T-helper 22 cell (primary cell): ENCODE measurements around the gene KCNK2.

Experiments used
- DNase-seq: peaks from one replicate; pipeline ENCODE4 v3.0.0-alpha.2; 2020; ENCODE audit warnings: low read depth

The KCNK2 gene

DNA sequence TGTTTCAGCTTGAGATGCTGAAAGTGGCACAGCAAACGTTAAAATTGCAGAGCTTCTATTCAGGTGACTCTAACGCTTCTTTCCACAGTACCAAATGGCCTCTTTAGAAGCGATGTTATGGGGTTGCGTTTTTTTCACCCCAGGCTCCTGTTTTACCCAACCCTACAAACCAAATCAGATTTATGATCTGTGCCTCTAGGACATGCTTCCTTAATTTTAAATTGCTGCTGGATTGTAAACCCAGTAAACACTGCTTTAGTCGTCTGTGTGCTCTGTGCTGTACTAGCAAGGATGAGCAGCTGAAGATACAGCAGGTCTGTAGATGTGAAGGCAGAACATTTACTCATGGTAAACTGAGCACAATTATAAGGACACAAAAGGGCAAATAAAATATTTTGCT, 13.0 kb downstream of the KCNK2 start:
- no peak for DNase-seq

DNA sequence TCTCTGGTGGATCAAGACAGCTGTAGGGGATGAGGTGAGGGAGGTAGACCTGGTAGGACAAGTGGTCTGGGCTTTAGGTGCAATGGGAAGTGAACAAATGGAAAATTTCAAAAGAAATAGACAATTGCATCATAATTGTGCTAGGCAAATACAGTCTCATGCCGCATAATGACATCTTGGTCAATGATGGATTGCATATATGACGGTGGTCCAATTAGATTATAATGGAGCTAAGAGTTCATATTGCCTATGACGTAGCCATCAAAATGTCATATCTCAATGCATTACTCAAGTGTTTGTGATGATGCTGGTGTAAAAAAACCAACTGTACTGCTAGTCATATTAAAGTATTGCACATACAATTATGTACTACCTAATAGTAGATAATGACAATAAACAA, 19.0 kb downstream of the KCNK2 start:
- DNase-seq, result no peak

DNA sequence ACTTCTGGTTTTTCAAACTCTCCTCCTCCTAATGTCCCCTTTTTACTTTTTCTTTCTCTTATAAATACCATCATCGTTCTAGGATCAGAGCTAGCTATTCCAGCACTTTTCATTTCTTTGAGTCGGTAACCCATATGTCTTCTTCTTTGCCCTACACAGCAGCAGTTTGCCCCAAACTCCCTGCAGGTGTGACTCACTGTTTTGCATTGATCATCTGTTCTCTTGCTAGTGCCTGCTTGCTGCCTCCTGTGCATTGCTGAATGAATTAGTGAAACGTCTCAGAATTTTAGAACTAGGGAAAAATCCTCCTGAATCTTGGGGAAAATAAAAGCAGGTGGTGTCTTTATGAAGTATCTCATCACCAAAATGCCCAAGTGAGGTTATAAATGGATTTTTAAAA, 21.7 kb downstream of the KCNK2 start:
- DNase-seq, result no peak

DNA sequence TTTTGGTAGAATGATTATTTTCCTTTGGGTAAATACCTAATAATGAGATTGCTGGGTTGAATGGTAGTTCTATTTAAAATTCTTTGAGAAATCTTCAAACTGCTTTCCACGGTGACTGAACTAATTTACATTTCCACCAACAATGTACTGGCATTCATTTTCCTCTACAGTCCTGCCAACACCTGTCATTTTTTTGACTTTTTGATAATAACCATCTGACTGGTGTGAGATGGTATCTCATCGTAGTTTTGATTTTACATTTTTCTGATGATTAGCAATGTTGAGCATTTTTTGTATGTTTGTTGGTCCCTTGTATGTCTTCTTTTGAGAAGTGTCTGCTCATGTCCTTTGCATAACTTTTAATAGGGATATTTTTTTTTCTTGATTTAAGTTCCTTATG, 23.5 kb downstream of the KCNK2 start:
- DNase-seq, result no peak

DNA sequence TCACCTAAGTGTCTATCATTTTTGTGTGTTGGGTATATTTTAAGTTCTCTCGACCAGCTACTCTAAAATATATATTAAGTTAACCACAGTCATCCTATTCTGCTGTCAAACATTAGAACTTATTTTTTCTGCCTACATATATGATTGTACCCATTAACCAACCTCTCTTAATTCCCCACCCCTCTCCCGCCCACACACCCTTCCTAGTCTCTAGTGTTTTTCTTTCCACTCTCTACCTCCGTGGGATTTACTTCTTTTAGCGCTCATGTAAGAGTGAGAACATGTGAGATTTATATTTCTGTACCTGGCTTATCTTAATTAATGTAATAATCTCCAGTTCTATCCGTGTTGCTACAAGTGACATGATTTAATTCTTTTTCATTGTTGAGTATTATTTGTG, 26.6 kb downstream of the KCNK2 start:
- DNase-seq, result no peak

DNA sequence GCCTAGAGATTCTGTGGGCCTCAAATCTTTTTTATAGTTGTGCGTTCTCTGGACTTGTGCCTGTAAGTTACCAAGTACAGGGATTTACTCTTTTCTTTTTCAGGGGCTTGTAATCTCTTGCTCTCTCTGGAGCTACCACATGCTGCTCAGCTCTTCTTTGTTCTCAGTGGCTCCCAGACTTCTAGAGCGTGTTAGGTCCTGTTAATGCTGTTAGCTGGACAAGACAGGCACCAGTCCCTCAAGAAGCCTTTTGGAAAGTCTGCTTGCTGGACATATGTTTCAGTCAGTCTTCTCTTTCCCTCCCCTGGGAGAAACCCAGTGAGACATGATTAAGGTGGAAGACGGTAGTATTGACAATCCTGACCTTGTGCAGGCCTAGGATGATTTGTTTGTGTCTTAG, 29.4 kb downstream of the KCNK2 start:
- DNase-seq, result no peak

DNA sequence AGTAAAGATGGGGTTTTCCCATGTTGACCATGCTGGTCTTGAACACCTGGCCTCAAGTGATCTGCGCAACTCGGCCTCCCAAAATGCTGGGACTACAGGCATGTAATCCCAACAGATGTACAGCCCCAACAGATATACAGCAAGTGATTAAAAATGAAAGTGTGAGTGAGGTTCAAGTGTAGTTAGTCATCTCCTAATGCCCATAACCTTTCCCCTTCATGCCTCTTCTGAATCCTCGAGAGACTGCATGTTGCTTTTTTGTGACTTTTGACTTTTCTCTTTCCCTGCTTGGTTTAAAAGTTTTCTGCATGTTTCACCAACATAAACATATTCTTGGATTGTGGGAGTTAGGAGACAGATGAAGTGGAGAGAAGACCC, 31.2 kb downstream of the KCNK2 start:
- no peak for DNase-seq

- DNase-seq, result no peak
Observed at GRCh38 chr1:215114154-215114933, 31.8 kb downstream of the KCNK2 start.

DNA sequence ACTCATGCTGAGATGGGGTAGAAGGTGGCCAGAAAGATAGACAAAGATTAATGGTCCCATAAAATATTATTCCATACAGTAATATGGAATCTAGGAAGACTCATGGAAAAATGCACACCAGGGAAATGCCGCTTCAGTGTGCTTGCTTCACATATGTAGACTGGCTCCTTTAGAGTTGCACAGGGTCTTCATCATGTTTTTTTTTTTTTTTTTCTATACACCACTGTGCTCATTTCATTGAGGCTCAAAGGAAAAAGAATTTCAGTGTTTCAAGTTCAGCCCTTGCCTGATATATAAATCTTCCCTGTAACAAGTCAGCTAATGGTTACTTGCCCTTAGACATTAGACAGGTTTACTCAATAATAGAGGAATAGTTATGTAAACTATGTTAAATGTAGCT, 33.2 kb downstream of the KCNK2 start:
- no peak for DNase-seq

- DNase-seq, result no peak
Observed at GRCh38 chr1:215118081-215118480, 35.5 kb downstream of the KCNK2 start.

GRCh38 chr1:215119056-215119455, 36.5 kb downstream of the KCNK2 start:
- DNase-seq, result no peak

- no peak for DNase-seq
Observed at GRCh38 chr1:215119719-215120365, 37.3 kb downstream of the KCNK2 start.

GRCh38 chr1:215128504-215128903, 46.0 kb downstream of the KCNK2 start:
- DNase-seq, result no peak

- DNase-seq, result no peak
Observed at GRCh38 chr1:215131291-215131690, 48.8 kb downstream of the KCNK2 start.

- DNase-seq, result no peak
Observed at GRCh38 chr1:215132156-215132555, 49.6 kb downstream of the KCNK2 start.

DNA sequence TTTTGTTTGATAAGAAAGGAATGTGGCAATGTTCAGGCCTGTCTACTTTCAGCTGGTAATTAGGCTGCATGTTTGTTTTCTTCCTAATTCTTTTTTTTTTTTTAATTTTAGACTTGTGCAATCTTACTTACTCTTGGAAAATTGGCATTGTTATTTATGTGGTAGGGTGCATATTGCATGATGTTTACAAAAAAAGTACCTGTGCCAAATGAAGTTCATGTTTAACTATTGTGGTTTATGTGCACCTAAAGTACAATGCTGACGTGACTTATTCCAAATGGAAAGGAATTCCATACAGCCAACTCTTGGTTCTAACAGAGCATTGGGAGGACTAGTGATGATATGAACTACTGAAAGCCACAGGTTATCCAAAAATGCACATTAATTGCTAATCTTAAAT, 51.0 kb downstream of the KCNK2 start:
- DNase-seq, result no peak

GRCh38 chr1:215137985-215138384, 55.4 kb downstream of the KCNK2 start:
- no peak for DNase-seq

GRCh38 chr1:215140135-215140534, 57.6 kb downstream of the KCNK2 start:
- DNase-seq, result no peak

- no peak for DNase-seq
Observed at GRCh38 chr1:215141460-215141859, 58.9 kb downstream of the KCNK2 start.

DNA sequence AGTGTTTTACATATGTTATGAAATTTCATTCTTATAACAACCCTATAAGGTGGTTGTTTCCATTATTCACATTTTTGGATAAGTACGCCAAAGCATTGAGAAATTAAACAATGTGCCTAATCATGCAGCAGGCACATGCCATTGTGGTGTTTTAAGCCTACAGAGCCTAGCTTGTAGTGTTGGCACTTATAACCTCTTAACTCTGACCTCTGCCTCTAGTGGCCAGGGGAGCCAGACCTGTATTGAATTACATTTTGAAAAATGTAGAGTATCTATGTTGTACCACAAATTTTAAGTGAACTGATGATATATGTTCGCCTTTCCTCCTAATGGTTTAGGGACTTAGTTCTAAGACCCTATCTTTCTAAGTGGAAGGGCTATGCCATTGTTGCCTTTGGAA, 61.0 kb downstream of the KCNK2 start:
- no peak for DNase-seq

GRCh38 chr1:215146240-215146975, 63.9 kb downstream of the KCNK2 start:
- DNase-seq, result no peak

- DNase-seq, result no peak
Observed at GRCh38 chr1:215147024-215147423, 64.5 kb downstream of the KCNK2 start.

DNA sequence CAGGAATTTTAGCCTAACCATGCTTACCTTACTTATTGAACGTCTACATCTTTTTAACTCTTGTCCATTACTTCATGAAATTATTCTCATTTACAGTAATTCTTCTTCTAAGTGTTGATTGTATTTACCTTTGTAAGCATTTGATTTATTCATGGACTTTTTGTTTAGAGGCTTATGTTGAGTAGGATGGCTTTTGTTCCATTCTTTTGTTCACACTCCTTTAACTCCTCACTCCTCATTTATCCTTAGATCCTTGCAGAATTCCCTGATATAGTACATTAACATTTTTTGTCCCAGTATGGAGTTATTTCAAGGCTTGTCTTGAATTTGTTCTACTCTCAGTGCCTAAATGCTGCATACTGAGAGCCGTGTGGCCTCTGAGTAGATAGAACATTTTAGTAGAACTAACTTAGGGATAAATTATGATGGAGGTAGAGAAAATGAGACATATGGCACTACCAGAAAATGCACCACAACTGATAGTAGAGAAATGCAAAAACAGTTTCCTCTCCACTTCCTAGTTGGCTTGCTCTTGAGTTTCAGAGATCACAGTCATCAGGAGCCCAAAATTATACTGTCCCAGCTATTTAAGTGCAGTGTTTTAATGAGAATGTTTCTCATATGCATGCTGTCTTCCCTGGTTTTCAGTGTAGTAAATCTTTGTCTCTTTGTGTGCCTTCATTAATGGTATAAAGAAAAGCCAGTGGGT, 69.5 kb downstream of the KCNK2 start:
- DNase-seq, result no peak
